Nephron (organoid): Measurements from ENCODE around the gene DCLK1.
A peak's percentile ranks its signal among the peaks of the same experiment; 100 is the strongest.

Experiments used
- H3K27ac Mint-ChIP-seq, 3 experiments: 2 replicates each; pipeline ENCODE4 v1.8.0; 2020; ENCODE audit warnings: mixed read lengths in 3 of 3, mild to moderate bottlenecking in 2 of 3, moderate library complexity in 1 of 3
- H3K27me3 Mint-ChIP-seq: 2 replicates; pipeline ENCODE4 v1.8.0; 2021; ENCODE audit warnings: low read depth, mild to moderate bottlenecking, moderate library complexity, mixed read lengths
- H3K36me3 Mint-ChIP-seq: 2 replicates; pipeline ENCODE4 v1.8.0; 2020; ENCODE audit warnings: low read depth, mixed read lengths
- H3K4me1 Mint-ChIP-seq: 2 replicates; pipeline ENCODE4 v1.8.0; 2020; ENCODE audit warnings: mixed read lengths
- H3K4me3 Mint-ChIP-seq, 3 experiments: 2 replicates each; pipeline ENCODE4 v1.8.0; 2020; ENCODE audit warnings: mild to moderate bottlenecking in 3 of 3, mixed read lengths in 3 of 3, moderate library complexity in 2 of 3
- H3K9me3 Mint-ChIP-seq: 2 replicates; pipeline ENCODE4 v1.8.0; 2020; ENCODE audit warnings: mixed read lengths
- TF ChIP-seq, protein P1 (sequence below), 3 experiments: fragments of 200-600 bp; sonication (generic); IDR thresholded peaks; one replicate each; pipeline ENCODE4 v1.5.0; 2021; ENCODE audit warnings: antibody characterized with exemption in 3 of 3; ENCODE audit not compliant: unreplicated experiment in 3 of 3

DCLK1 gene

DNA sequence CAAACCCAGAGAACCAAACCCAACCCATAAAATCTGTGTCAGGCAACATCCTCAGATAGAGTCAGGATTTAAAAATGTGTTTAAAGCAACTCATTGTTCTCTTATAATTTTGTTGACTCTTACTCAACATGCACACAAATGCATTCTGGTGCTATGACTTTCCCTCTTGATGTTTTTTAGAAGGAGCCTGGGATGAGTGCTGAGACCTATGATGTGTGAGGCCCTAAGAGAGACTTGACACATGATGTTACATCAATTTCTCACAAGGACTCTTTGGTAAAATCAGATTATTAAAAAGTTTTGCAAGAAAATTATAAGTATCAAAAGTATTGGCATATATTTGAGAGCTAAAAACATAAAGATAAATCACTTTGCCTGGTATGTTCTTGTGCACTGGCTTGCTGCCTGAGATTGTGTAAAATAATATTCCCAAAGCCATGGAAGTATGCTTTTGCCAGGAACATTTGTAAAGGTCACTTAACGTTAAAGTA is 173.9 kb downstream of the DCLK1 start:
- Mint-ChIP-seq H3K36me3 (no peaks in the 10 kb centered on the region), H3K27me3 (no peaks in the 10 kb centered on the region), H3K27ac (peak overlapping the region in 1 of 3 experiments; percentile 38), H3K9me3 (peaks cover 3% of the 10 kb centered on the region), H3K4me3 (no peak overlapping the region), H3K4me1 (peaks cover 42% of the 10 kb centered on the region)
- TF ChIP-seq, protein P1, sequence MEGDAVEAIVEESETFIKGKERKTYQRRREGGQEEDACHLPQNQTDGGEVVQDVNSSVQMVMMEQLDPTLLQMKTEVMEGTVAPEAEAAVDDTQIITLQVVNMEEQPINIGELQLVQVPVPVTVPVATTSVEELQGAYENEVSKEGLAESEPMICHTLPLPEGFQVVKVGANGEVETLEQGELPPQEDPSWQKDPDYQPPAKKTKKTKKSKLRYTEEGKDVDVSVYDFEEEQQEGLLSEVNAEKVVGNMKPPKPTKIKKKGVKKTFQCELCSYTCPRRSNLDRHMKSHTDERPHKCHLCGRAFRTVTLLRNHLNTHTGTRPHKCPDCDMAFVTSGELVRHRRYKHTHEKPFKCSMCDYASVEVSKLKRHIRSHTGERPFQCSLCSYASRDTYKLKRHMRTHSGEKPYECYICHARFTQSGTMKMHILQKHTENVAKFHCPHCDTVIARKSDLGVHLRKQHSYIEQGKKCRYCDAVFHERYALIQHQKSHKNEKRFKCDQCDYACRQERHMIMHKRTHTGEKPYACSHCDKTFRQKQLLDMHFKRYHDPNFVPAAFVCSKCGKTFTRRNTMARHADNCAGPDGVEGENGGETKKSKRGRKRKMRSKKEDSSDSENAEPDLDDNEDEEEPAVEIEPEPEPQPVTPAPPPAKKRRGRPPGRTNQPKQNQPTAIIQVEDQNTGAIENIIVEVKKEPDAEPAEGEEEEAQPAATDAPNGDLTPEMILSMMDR (IDR thresholded peaks at IDR 0.05; ENCODE audit: unreplicated experiment in 3 of 3), result no peak

DNA sequence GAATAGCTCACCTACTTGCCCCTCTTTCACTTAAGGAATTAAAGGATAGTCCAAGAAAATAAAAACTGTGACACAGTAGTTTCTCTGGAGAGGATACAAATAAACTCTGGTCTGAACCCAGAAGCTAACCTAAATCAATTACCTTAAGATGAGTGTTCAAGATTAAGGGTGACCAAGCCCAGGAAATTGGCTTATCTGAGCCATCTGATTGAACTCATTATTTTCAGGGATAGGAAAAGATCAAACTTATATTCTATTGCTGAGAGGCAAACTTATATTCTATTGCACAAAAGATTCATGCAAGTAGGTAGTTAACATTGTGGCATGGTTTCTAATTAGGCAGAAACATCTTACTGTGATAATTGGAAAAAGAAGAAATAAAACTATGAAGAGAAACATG is 175.1 kb downstream of the DCLK1 start:
- Mint-ChIP-seq H3K4me1 (peaks cover 30% of the 10 kb centered on the region), H3K27ac (peak overlapping the region in 1 of 3 experiments; percentile 42), H3K27me3 (no peaks in the 10 kb centered on the region), H3K4me3 (no peak overlapping the region), H3K36me3 (no peaks in the 10 kb centered on the region), H3K9me3 (no peaks in the 10 kb centered on the region)
- TF ChIP-seq, protein P1 (IDR thresholded peaks at IDR 0.05; ENCODE audit: unreplicated experiment in 3 of 3), result no peak

DNA sequence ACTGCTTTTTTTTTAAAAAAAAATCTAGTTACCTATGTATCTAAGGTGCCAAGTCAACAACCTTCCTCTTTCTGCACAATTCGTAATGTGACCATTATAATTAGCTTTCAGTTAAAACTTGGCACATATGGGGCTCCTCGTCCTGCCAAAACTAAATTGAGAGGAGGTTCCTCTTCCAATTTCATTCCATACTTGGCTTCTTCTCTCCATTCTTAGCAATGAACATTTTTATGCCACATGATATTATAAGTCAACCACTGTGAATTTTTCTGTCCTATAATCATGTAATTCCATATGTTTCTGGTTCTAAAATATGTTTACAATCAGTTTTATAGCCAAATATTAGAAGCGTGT is 177.0 kb downstream of the DCLK1 start:
- Mint-ChIP-seq H3K36me3 (no peaks in the 10 kb centered on the region), H3K4me1 (peaks cover 14% of the 10 kb centered on the region), H3K9me3 (no peaks in the 10 kb centered on the region), H3K4me3 (peak overlapping the region in 1 of 3 experiments; percentile 40), H3K27me3 (no peaks in the 10 kb centered on the region), H3K27ac (peak overlapping the region in 2 of 3 experiments; percentile 68 to 71)
- TF ChIP-seq, protein P1 (IDR thresholded peaks at IDR 0.05; ENCODE audit: unreplicated experiment in 3 of 3), result no peak

DNA sequence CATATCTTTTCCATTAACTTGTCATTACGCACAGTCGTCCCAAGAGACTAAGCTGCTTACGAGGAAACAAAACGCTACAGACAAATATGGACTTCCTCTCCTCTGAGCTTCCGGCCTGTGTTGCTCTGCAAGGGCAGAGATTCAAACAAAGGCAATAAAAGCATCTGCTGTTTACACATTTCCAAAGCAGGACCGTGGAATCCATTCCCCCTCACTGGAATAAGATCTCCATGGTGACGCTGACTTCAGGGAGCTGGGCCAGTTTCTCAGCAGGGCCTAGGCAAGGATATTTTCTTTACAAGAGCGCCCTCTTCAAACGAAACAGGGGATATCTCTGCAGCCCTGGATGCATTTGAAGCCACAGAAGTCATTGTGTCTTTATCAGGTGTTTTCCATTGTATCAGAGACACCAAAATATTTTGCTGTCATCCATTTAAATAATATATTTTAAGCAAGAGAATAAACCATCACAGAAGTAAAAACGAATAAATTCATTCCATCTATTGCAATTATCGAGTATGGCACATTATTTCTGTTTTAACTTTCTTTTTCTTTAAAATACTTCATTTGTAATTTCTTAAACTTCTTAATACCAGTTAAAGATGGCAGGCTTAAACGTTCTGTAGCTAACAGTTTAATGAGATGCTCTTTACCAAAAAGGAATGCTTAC is 177.5 kb downstream of the DCLK1 start:
- H3K9me3 Mint-ChIP-seq, result no peaks in the 10 kb centered on the region
- H3K27me3 Mint-ChIP-seq, result no peaks in the 10 kb centered on the region
- no peaks in the 10 kb centered on the region for H3K36me3 Mint-ChIP-seq
- peaks cover 11% of the 10 kb centered on the region for H3K4me1 Mint-ChIP-seq
- TF ChIP-seq, protein P1 (IDR thresholded peaks at IDR 0.05; ENCODE audit: unreplicated experiment in 3 of 3), result peak; percentile 70 to 77 (median 75)
- H3K4me3 Mint-ChIP-seq, result peak overlapping the region; percentile 22 to 63 (median 44)
- peak overlapping the region; percentile 64 to 88 (median 71) for H3K27ac Mint-ChIP-seq

DNA sequence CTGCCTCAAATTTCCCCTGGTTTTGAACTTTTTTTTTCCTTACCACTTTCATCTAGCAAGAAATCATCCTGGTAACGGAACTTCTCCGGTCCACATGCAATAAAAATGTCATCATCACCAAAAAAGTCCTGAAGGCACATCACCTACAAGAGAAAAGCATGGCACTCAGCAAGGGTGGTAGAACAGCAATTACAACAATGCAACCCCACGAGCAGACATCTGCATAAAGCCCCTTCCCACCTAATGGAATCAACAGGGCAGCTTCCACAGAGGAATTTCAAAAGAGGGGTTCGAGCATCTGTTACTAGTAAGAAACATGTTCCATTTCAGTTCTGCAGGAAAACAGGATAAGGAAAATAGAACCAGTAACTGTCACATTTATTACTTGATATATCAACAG is 183.9 kb downstream of the DCLK1 start:
- H3K36me3 Mint-ChIP-seq, result peaks cover 9% of the 10 kb centered on the region
- peaks cover 4% of the 10 kb centered on the region for H3K4me1 Mint-ChIP-seq

More for the DNA sequence above, 183.9 kb downstream of the DCLK1 start:
- H3K27me3 Mint-ChIP-seq, result no peaks in the 10 kb centered on the region
- peak overlapping the region in 1 of 3 experiments; percentile 64 for H3K27ac Mint-ChIP-seq
- no peak overlapping the region for H3K4me3 Mint-ChIP-seq
- TF ChIP-seq, protein P1 (IDR thresholded peaks at IDR 0.05; ENCODE audit: unreplicated experiment in 3 of 3), result no peak
- H3K9me3 Mint-ChIP-seq, result peaks cover 5% of the 10 kb centered on the region
